Hepatic stellate cell (primary cell): Measurements from ENCODE around the gene NCOA3.
A peak's percentile ranks its signal among the peaks of the same experiment; 100 is the strongest.

Source experiments
- DNase-seq: peaks from one replicate; pipeline ENCODE4 v3.0.0; 2011; ENCODE audit warnings: low spot score

The NCOA3 gene

DNA sequence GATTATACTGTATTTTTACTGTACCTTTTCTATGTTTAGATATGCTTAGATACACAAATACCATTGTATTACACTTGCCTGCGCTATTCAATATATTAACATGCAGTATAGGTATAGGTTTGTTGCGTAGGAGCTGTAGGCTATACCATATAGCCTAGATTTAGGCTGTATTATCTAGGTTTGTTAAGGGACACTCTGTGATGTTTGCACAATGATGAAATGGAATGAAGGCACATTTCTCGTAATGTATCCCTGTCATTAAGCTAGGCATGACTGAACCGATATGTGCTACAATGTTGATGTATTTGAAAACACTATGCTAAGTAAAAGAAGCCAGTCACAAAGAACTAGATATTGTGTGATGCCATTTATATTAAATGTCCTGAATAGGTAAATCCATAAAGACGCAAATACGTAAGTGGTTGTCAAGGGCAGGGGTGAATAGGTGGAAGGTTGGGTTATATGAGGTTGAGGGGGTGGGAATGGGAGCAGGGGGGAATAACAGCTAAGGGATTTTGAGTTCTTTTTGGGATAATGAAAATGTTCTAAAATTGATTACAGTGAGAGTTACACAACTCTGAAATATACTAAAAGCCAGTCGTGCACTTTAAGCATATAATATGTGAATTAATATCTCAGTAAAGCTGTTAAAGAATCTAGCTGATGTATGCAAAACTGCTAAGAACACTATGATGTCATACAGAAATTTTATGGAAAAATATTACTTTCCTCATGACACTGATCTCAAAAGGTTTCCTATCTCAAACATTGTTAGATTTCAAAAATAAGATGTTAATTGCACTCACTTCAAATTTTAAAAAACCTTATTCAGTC is 97.4 kb downstream of the NCOA3 start:
- DNase-seq: no peak

DNA sequence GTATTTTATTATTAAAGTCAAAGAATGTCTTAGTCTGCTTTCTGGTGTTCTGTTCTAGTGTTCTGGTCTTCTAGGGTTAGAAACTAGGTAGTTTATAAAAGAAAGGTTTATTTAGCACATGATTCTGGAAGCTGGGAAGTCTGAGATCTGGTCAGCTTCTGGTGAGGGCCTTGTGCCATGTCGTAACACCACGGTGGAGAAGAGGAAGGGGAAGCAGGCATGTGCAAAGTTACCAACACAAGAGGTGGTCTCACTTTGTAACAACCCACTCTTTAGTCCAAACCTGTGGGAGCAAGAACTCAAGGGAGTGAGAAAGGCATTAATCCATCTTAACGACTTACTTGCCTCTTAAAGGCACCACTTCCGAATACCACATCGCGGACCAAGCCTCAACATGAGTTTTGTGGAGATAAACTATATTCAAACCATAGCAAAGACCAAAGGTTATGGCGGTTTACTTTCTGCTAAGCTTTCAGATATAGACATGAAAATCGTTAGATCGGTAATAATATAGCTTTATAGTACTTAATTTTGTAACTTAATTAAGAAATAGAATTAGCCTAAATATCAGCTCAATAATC is 99.4 kb downstream of the NCOA3 start:
- DNase-seq: no peak

DNA sequence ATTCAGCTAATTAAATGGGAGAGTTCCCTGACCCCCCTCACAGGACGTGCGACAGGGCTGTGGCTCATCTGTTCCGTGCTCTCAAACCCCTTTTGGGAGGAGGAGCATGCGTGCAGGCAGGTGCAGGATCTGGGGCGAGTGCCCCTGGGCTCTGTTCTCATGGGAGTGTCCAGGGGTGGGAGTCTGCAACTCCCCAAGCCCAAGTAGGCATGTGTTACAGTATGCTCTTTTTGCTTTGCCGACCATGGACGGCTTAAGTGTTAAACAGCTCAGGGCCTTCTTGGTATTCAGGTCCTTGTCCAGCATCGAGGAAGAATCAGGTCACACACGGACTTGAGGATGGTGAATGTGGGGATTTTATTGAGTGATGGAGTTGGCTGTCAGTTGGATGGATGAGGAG is 101.6 kb downstream of the NCOA3 start:
- DNase-seq: no peak

GRCh38 chr20:47605673-47606413 is 104.2 kb downstream of the NCOA3 start:
- DNase-seq: no peak

DNA sequence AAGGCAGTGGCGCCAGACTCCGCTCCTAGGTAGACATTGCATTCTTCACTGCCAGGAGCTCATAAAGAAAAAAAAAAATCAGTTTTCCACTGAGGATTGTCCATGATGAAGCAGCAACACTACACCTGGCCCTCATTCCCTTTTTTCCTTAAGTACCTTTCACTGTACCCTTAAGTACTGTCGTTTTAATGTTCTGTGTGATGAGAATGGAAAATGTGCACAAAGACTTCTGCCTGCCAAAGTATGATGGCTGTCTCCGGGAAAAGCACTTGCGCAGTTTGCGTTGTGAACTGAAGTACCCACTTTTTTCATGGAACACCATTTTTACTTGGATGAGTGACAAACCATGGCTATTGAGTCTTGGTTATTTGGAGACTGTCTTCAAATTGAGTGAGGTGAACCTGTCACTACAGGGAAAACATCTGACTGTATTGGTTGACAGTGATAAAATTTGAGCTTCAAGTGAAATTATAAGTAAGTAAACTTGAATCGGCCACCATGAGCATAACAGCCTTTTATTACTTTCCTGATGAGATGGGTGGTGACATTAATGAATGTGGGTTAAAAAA is 104.8 kb downstream of the NCOA3 start:
- DNase-seq: no peak

- no peak for DNase-seq
Measured at GRCh38 chr20:47606983-47607613, 105.4 kb downstream of the NCOA3 start.

- DNase-seq: no peak
Measured at GRCh38 chr20:47609001-47609400, 107.3 kb downstream of the NCOA3 start.

GRCh38 chr20:47610247-47610944 is 108.7 kb downstream of the NCOA3 start:
- peak; percentile 71 for DNase-seq

- no peak for DNase-seq
Measured at GRCh38 chr20:47610945-47611250, 109.2 kb downstream of the NCOA3 start.

- no peak for DNase-seq
Measured at GRCh38 chr20:47611785-47612184, 110.1 kb downstream of the NCOA3 start.

DNA sequence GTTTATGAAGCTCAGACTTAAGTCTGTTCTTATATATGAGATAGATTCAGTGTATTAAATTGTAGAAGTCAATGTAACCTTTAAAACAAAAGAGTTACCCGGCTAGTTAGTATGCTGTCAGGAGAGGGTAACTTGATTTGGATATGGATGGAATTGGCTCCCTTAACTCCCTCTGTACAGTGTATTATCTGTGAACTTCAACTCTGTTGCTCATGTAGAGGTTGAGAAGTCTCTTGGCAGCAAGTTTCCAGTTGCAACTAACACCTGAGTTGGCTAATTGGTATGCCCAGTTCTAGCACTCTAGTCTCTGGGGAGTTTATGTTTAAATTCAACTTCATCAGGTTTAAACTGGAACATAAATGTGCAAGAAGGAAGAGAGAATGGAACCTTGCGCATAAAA is 111.0 kb downstream of the NCOA3 start:
- no peak for DNase-seq

DNA sequence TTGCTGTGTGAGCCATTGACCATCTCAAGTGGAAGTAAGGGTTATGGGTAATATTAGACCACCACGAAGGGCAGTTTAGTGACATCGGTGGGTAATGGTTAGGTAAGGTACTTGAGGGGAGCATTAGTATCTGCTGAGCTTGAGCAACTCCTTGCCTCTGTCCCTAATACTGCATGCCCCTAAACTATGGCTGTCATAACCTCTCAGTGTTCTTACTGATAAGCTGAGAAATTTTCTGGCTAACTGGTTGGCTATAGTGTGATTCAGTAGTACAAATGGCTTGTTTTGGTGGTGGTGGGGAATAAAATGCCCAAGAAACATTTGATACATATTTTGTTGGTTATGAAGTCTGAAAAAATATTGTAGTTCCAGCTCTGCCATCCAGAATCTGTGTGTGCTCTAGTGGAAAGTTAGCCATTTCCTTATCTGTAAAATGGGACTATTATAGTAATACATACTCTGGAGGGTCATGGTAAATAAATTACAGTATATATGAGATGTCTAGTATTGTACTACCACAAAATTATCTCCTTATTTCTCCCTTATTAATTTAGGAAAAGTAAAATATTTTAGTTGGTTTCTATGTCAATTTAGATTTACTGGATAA is 113.1 kb downstream of the NCOA3 start:
- DNase-seq: no peak

DNA sequence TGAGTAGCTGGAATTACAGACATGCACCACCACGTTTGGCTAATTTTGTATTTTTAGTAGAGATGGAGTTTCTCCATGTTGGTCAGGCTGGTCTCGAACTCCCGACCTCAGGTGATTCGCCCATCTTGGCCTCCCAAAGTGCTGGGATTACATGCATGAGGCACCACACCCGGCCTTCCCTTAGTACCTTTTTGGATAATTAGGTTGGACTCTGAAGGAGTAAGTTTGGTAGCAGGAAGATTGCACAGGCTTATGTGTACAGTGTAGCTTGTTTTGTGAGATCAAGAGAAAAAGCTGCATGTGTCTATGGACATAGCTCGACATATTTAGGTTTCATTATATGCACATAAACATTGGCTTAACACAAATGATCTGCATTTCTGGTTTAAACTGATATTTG is 116.8 kb downstream of the NCOA3 start:
- no peak for DNase-seq

GRCh38 chr20:47620808-47621805 is 119.4 kb downstream of the NCOA3 start:
- peak; percentile 27 for DNase-seq

GRCh38 chr20:47622118-47622665 is 120.5 kb downstream of the NCOA3 start:
- DNase-seq: no peak

DNA sequence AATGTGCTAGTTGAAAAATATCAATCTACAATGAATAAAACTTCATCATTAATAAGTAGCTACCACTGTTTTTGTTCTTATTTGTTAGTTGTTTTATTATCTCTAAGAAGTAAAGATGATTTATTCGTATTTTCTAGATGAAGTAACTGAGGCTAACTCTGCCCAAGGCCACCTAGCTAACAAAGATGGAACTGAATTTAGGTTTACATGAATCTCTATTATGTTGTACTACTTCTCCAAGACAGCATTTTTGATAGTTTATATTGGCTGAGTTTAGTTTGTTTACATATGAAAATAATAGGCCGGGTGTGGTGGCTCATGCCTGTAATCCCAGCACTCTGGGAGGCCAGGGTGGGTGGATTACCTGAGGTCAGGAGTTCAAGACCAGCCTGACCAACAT is 121.5 kb downstream of the NCOA3 start:
- no peak for DNase-seq

DNA sequence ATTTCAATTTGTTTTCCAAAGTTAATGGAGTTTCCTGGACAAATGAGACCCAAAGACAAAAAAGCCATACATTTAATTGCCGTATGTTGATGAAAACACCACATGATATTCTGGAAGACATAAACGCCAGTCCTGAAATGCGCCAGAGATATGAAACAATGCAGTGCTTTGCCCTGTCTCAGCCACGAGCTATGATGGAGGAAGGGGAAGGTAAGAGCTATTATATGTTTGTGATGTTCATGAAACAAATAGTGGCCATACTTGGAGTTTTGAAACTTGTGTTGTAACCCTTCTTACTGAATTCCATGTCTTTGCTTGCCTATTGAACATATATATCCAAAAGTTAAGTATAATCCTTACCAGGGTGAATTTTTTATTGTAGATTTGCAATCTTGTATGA is 125.9 kb downstream of the NCOA3 start:
- DNase-seq: no peak

GRCh38 chr20:47629907-47630306 is 128.2 kb downstream of the NCOA3 start:
- DNase-seq: no peak

DNA sequence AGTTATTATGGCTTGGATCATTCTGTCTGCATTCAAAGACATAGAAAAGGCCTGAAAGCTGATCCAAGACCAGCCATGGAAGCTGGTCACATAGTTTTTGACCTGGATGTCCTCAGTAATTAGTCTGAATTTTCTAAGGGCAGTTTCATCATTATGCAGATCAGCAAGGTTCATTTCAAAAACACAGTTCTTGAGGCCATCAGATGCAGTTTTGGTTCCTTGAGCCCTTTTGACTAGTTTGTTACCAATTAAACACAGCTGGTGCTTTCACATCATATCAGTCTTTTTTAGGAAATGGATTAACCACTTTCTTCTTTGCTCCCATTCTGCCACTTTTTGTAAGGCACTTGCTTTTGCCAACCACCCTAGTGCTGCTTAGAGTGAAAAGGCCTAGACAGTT is 129.4 kb downstream of the NCOA3 start:
- no peak for DNase-seq

GRCh38 chr20:47635256-47635655 is 133.6 kb downstream of the NCOA3 start:
- no peak for DNase-seq
